Left kidney (tissue), 2 donors: Measurements from ENCODE around the gene AAMP. TPM values are rescaled to one million over a fixed set of nuclear protein-coding genes. Genes with fewer than 3 reads are reported as not detected.

Source experiments
- DNase-seq: peaks from one replicate; pipeline ENCODE4 v3.0.0-alpha.2; 2013
- polyA plus RNA-seq: library from polyadenylated mRNA; unstranded; fragments of 120-200 nt; gene quantifications from one replicate; pipeline ENCODE4 v1.2.1, GENCODE V29; 2013; ENCODE audit not compliant: insufficient read length

Gene AAMP
- polyA plus RNA-seq, 1 donor = 117 TPM

DNA sequence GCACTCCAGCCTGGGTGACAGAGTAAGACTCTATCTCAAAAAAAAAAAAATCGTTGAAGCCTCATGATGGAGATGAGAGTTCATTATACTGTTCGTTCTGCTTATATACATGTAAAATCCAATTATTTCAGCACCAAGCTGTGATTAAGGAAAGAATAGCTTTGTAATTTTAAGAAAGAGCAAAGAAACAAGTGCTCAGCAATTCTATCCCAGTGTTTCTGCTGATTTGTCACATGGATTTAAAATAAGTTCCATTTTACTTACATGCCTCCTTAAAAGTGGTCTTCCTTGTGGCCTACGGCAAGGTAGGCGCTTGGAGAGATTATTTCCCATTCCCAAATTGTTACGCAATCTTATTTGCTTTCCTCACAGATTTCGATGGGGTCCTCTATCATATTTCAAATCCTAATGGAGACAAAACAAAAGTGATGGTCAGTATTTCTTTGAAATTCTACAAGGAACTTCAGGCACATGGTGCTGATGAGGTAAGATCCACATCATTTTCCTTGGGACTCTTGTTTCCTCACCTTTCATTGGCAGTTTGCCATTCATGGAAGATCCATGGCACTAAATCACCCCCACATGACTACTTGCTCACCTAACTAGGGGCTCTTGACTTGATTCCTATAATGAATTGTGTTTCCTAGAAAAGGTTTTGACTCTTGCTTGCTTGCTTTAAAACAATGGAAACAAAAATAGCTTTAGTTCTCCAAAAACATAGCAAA is 41.4 kb downstream of the AAMP start:
- DNase-seq = no peak

DNA sequence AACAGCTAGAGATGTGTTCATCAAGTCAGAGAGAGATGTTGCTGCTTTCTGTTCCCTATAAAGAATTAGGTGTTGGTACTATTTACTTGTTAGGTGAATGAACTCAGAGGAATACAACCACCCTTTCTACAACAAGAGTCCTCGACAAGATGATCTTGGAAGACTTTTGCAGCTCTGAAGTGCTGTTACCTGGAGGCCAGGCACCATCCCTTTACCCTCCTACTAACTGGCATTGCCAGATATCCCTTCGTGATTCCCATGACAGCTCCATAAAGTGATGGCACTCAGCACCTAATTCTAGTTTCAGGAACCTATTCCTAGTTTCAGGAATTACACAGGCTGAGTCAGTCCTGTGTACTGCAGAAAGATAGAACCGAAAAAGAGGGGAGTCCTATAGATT is 43.0 kb downstream of the AAMP start:
- no peak for DNase-seq

DNA sequence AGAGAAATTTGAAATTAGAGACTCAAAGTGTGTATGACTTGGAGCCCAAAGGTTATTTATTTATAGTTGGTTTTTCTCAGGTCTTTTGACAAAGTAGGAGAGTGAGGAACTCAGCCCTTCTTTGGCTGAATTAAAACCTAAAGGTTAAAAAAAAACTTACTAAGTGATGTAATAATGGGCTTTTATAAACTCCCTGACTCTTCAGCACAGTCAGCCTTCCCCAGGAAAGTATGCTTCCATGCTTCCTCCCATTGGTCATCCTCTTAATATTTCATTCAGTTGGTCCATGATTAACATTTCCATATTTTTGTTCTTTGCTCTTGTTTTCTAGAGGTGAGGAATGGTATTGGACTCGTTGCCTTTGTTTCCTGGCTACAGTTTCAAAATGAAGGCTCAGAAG is 45.8 kb downstream of the AAMP start:
- DNase-seq = no peak

GRCh38 chr2:218223046-218223445 is 46.9 kb downstream of the AAMP start:
- DNase-seq = no peak

DNA sequence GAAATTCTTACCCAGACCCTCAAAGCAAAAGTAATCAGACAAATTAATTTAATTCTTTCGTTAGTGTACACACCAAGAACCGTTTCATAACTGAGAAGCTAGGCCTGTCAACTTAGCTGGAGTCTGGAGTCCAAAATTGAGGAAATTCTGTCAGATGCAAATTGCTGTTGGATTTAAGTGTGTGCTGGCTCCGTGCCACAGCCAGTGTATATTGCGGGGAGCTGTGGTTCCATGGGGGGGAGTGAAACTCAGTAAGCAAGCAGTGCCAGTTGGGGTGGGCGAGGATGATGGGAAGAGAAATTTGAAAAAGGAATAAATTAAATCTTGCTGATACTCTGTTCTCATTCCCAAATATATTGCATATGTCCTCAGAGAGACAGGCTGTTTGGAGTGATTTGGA is 48.9 kb downstream of the AAMP start:
- no peak for DNase-seq

- no peak for DNase-seq
These were observed 50.0 kb downstream of the AAMP start for GRCh38 chr2:218219934-218220333.

DNA sequence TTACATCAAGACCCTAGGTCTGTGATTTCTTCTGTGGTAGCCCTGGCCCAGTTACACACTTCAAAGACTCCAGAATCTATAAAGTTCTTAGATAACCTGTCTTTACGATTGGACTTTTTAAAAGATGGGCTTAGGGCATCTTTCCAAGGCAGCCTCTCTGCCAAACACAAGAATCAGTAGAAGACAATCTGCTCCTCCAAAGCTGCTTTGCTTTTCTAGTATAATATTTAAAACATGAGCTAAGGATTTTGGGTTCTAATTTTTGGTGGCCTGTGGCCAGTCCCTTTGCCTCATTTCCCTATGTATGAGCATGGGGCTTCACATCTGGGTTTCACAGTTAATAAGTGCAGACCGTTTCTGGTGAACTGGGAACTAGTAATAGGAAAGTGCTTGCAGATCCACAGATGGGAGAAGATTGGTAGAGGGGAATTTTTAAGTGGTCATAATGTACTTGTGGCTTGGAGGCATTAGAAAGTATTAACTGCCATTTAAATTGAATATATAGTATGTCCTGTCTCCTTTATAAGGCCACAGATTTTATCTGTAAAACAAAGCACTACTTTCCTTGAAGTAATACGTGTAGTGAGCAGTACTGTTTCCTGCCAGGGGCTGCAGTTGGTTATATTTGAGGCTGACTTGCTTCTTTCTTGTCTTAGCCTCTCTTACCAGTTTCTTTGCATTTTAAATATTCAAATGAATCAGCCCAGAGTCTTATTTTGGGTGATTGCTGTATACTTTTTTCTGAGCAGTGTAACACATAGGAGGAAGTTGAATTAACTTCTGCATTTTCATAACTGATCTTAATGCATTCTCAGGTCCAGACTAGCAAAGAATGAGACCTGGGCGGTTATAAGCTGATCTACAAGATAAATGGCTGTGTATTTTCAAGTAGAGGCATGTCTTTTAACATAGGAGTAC is 51.4 kb downstream of the AAMP start:
- DNase-seq = no peak

DNA sequence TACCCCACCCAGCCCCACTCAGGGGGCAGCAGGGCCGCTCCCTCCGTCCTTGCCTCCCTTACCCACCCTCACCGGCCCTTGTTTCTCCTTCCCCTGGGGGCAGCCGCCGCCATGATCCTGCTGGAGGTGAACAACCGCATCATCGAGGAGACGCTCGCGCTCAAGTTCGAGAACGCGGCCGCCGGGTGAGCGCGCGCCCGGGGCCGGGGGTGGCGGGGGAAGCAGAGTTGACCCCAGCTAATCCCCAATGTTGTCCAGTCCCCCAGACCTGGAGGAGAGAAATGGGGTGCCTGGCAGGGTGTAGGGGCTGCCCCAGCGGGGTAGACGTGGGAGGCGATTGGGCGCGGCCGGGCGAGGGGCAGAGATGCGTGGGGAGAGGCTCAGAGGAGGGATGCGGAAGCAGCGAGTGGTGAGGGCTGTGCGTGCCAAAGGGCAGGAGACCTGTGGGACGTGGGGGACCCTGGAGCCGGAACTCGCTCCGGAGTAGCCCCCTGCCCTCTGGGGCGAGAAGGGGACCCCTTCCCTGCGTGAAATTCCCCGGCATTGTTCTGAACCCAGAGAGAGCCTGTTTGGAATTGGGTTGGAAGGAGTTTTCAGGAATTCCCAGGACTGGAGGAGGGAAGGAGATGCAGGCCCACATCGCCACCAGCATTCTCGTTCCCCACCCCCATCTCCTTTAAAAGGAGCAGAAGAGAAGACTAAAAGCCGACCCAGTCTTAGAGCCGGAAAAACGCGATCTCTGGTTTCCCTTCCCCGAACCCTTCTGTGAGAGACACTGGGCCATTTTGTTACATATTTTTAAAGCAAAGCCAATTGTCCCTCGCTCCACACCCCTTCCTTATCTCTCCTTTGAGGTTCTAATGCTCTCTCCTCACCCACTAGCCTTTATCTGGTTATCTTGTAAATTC is 52.3 kb downstream of the AAMP start:
- peak; percentile 18 for DNase-seq

GRCh38 chr2:218216674-218217359 is 53.1 kb downstream of the AAMP start, which contains the start of gene ARPC2:
Gene ARPC2 (plus strand): TSS chr2:218217189. CDS start chr2:218217471, 282 bp downstream.
- DNase-seq = peak; percentile 96

DNA sequence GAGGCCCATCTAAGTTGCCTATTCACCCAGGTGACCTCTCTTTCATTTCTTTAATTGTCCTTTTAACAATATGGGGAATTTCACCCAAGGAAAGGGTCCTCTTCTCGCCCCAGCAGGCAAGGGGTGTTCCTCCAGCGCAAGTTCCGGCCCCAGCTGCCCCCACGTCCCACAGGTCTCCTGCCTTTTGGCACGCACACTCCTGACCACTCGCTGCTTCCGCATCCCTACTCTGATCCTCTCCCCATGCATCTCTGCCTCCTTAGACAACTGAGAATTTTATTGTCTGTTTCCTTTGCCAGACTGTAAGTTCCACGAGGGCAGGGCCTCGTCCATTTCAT is 53.6 kb downstream of the AAMP start:
- no peak for DNase-seq

Other genes starting within 250 kb of the AAMP start
- gene RUFY4, start 200.9 kb downstream of the AAMP start, polyA plus RNA-seq = 0.32 TPM
- gene CXCR2, start 144.1 kb downstream of the AAMP start, polyA plus RNA-seq = 0.13 TPM
- not detected for gene CXCR1, start 103.2 kb downstream of the AAMP start, polyA plus RNA-seq
- gene ARPC2, start 52.9 kb downstream of the AAMP start, polyA plus RNA-seq = 260 TPM
- gene GPBAR1, start 9.1 kb downstream of the AAMP start, polyA plus RNA-seq = 1.2 TPM
- 86.6 TPM for gene PNKD, start 382 bp upstream of the AAMP start, polyA plus RNA-seq
- 88.0 TPM for gene TMBIM1, start 22.4 kb upstream of the AAMP start, polyA plus RNA-seq
- 5.0 TPM for gene CATIP, start 86.7 kb upstream of the AAMP start, polyA plus RNA-seq
- gene SLC11A1, start 112.1 kb upstream of the AAMP start, polyA plus RNA-seq = 0.58 TPM
- gene CTDSP1, start 129.7 kb upstream of the AAMP start, polyA plus RNA-seq = 122 TPM
- gene VIL1, start 149.0 kb upstream of the AAMP start, polyA plus RNA-seq = 23.3 TPM